UCSD-AML1 (cell line): ENCODE data around the gene TOM1L2.

Source experiments
- DNase-seq: peaks from one replicate; lab custom pipeline; 2025; ENCODE audit not compliant: unreplicated experiment; lab: John Stamatoyannopoulos, UW

Gene TOM1L2

GRCh38 chr17:17972126-17972951 is at the start of gene TOM1L2, which contains the start of gene DRC3:
TOM1L2 (minus strand) TSS chr17:17972400; CDS start chr17:17972313, 87 bp downstream.
DRC3 (plus strand) TSS chr17:17972862; CDS start chr17:17977599, 4,737 bp downstream.
- DNase-seq, result peak; percentile 100

DNA sequence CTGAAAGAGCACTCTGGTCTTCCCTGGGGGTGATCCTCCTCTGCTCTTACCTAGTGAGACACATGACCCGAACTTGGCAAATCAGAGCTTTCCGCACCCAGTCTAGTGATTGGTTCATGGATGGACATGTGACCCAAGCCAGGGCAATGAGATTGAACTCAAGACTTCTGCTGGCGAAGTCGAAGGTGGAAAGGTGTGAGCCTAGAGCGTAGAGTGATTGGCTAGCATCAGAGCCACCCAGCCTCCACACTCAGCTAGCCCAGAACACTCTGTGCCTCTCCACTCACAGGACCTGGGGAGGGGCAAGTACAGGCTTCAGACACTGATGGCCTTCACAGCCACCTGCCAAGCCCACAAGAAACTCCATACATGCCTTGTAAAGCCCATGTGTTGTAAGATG is 49.2 kb upstream of the TOM1L2 start:
- no peak for DNase-seq

DNA sequence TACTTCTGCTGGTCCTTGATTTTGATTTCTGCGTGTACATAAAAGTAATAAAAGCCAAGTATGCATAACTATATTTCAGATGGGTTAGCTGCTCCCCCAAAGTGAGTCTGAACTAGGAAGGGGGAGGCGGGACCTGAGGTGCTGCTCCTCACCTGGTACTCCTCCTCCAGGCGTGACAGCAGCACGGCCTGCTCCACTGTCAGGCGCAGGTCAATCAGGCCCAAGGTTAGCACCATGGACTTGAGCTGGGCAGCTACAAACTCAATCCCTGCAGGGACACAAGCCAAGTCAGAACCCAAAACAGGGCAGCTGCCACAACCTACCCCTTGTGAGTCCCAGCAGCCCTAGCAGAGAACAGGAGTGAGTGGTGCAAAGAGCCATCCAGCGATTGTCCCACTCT is 48.8 kb upstream of the TOM1L2 start:
- no peak for DNase-seq

- DNase-seq, result no peak
Observed at GRCh38 chr17:18019838-18020154, 47.6 kb upstream of the TOM1L2 start.

DNA sequence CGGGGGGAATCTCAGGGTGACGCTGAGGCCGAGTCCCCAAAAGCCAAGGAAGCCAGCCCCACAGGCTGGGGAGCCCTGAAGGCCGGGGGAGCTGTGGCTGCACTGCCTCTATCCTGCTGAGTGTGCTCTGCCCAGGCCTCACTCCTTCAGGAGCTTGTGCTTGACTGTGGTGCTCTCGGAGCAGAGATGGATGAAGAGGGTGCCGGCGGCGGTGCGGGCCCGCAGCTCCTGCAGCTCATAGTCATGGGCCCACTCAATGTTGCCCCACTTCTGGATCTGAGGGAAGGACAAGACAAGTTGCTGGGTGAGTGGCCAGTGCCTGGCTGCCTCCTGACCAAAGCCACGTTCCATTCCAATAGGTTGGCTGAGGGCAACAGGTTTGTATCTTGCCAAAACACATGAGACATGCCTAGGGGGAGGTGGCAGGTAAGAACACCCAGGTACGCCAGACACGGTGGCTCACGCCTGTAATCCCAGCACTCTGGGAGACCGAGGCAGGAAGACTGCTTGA is 46.3 kb upstream of the TOM1L2 start:
- no peak for DNase-seq

DNA sequence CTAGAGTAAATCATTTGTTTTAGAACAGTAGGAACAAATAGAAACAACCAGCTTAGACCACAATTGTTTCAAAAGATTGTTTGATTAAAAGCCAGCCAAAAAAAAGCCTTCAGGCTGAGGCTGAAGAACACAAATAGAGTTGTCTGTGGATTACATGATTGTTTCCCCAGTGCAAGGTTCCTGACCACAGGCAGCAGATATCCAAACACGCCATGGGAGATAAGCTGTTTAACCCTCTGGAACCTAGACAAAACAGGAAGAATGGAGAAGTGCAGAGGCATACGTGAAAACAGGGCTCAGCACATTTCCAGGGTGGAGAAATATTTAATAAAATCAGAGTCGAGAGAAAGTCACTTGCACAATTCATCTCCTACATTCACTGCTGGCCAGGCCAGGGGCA is 45.8 kb upstream of the TOM1L2 start:
- no peak for DNase-seq

- DNase-seq, result no peak
Observed at GRCh38 chr17:18016426-18016825, 44.2 kb upstream of the TOM1L2 start.

GRCh38 chr17:18015593-18015992 is 43.4 kb upstream of the TOM1L2 start:
- DNase-seq, result no peak

DNA sequence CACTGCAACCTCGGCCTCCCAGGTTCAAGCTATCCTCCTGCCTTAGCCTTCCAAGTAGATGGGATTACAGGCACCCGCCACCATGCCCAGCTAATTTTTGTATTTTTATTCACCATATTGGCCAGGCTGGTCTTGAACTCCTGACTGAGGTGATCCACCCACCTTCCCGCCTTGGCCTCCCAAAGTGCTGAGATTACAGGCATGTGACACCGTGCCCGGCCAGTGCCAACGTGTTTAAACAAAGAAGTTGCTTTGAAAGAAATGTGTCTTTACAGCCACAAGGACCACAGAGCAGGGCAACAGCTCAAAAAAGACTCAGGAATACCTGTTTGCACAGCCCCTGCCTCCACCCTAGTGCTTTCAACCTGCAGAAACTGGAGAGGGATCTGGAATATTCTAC is 41.8 kb upstream of the TOM1L2 start:
- no peak for DNase-seq

- no peak for DNase-seq
Observed at GRCh38 chr17:18011286-18011685, 39.1 kb upstream of the TOM1L2 start.

DNA sequence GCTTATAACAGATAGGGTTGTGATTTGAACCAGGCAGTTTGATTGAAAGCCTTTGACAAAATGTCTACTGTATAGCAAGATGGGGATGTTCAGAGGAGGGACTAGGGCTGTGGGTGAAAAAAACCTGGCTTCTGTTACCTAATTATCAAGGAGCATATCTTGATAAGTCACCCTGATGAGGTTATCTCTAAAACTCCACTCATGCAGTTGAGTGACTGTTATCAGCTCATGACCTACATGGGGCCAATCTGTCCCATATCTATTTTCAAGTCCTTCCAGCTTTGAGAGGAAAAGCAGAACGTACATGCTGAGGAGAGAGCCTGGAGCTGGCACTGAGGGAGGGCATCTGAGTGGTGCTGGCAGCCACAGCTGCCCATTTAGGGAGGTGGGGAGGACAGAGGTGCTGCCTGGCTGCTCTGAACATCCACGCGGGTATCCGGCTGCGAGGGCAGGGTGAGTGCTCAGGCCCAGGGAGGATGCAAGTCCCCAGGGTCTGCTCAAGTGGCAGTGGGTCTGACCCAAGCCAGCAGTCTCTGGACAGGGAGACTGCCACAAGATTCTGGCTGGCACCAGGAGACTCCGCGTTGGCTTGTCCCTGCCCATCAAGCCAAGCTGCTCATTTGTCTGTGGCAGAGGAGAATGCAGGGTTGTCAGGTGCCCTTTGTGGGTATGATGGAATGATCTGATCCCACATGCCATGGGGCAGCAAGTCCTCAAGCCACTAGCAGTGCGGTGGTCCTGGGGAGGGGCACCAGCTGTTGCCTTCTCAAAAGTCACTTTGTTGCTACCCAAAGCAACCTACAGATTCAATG is 37.6 kb upstream of the TOM1L2 start:
- no peak for DNase-seq

- DNase-seq, result no peak
Observed at GRCh38 chr17:18008496-18009268, 36.5 kb upstream of the TOM1L2 start.

DNA sequence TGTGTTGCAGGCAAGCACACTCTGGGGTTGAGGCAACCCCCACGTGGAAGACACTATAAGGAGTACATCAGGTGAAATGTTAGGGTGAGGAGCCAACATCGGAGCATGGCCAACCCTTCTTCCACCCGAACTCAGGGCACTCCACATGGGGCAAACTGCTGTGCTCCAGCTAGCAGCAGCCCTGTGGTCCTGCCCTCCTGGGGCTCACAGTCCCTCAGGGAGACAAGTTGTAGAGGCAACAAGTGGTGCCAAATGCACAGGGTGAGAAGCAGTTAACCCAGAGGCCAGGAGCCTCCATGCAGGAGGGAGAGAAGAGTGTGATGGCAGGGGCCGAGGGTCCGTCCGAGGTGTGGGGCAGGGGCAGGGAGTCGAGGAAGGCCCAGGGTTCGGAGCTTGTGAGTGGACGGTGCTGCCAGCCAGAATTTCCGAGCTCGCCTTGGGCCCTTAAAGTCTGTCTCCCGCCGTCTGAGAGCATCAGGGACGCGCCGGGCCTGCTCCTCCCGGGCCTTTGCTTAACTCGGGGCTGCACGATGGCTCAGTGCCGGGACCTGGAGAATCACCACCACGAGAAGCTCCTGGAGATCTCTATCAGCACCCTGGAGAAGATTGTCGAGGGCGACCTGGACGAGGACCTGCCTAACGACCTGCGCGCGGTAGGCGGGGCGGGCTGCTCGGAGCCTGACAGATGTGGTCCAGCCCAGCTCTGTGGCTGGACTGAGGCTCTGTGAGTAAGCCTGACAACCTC is 34.5 kb upstream of the TOM1L2 start:
- DNase-seq, result no peak

DNA sequence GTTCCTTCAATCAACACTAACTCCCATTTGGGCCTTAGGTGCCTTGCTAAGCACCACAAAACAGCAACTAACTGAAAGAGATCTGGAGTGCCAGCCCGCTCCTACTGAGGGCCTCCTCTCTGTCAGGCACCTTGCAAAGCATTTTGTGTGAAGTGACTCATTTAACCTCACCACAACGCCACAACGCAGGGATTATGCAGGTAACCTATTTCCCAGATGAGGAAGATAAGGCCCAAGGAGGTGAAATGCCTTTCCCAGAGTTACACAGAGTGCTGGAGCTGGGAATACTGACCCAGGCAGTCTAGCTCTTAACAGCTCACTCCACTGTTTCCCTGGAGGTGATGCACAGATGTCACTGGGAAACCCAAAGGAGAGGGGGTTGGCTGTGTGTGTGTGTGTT is 33.3 kb upstream of the TOM1L2 start:
- no peak for DNase-seq

- DNase-seq, result no peak
Observed at GRCh38 chr17:18004884-18005305, 32.7 kb upstream of the TOM1L2 start.

DNA sequence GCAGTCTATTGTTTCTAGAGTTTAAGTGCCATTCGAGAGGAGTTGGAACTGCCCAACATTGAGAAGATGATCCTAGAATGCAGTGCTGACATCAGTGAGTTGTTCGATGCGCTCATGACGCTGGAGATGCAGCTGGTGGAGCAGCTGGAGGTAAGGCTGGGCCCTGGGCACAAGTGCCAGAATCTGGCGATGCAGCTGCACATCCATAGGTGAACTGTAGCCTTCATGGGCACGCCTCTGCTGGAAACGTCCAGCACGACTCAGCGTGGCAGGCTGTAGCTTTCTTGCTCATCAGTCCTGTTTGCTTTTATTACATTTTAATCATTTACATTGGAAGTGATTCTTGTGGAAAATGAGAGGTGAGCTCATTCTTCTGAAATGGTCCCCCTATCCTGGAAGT is 32.1 kb upstream of the TOM1L2 start:
- no peak for DNase-seq

DNA sequence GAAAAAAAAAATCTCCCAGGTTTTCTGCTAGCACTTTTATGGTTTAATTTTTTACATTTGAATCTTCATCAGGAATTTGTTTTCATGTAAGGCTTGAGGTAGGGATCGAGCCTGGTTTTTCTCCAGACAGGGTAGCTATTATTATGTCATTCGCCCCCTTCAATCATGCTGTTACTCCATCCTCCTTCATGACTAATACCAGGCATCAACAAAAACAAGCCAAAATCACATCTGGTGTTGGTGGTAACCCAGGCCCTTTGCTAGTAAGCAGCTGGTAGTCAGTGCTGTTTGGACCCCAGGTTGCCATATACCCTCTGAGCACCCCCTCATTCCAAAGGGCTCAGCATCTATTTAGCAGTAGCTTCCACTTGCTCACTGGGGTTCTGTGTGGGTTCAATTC is 30.0 kb upstream of the TOM1L2 start:
- no peak for DNase-seq

DNA sequence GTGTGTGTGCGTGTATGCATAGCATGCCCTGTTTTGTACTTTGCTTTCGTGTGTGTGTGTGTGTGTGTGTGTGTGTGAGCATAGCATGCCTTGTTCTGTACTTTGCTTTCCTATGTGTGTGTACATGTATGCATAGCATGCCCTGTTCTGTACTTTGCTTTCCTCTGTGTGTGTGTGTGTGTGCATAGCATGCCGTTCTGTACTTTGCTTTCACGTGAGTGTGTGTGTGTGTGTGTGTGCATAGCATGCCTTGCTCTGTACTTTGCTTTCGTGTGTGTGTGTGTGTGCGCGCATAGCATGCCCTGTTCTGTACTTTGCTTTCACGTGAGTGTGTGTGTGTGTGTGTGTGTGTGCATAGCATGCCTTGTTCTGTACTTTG is 27.8 kb upstream of the TOM1L2 start:
- no peak for DNase-seq

DNA sequence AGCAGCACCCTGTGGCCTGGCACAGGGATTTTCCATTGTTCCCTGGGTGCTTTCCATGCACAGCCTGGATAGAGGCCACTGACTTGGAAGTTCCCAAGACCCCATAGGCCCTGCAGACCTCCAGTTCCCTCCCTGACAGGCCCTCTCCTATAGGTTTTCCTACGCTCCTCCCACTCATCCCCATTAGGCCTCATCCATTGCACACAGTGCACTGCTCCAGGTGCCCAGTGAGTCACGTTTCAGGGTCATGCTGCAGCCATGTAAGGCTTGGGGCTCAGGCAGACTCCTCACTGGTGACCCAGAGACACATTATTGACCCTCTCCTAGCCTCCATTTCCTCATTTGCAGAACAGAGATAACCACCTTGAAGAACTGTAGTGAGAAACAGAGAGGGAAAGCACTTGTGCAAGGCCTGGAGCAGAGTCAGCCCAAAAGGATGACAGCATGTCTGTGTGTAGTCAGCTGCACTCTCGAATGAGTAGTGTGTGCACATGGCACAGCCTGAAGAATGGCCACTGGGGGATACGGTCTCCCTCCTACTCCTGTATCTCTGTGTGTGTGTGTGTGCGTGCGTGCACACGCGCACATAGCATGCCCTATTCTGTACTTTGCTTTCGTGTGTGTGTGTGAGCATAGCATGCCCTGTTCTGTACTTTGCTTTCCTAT is 27.3 kb upstream of the TOM1L2 start:
- no peak for DNase-seq

- no peak for DNase-seq
Observed at GRCh38 chr17:17998934-17999333, 26.7 kb upstream of the TOM1L2 start.
